Lower leg skin (tissue), 3 donors: ENCODE data around the gene ARHGAP44.

Experiments
- POLR2A ChIP-seq, 2 donors: fragments of 450-650 bp; IDR thresholded peaks; one replicate each; pipeline ENCODE4 v1.6.1; 2016 to 2017; ENCODE audit warnings: antibody characterized with exemption in 2 of 2, mild to moderate bottlenecking in 1 of 2, moderate library complexity in 1 of 2
- TF ChIP-seq, protein P1 (sequence below), 3 donors: fragments of 450-650 bp; IDR thresholded peaks; one replicate each; pipeline ENCODE4 v1.5.1; 2016; ENCODE audit warnings: antibody characterized with exemption in 3 of 3, mild to moderate bottlenecking in 3 of 3, moderate library complexity in 2 of 3

DNA sequence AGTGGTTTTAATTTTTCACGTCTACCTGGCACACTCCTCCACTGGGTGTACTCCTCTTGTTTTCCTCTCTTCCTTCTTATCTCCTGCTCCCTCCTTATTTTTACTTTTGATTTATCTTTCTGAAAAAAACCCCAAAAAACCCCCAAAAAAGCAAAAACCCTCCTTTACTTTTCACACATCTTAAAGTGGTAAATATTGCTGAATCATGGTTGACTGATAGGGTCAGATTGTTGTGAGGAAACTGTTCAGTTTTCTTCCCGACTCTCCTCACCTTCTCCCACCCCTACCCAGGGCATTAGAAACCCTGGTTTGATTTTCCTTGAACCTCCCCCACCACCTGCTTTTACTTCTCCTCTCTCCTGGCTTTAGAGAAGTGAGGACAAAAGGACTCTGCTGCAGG, 25.4 kb downstream of the ARHGAP44 start:
- no peak for TF ChIP-seq POLR2A (IDR thresholded peaks at IDR 0.05)
- TF ChIP-seq, protein P1, sequence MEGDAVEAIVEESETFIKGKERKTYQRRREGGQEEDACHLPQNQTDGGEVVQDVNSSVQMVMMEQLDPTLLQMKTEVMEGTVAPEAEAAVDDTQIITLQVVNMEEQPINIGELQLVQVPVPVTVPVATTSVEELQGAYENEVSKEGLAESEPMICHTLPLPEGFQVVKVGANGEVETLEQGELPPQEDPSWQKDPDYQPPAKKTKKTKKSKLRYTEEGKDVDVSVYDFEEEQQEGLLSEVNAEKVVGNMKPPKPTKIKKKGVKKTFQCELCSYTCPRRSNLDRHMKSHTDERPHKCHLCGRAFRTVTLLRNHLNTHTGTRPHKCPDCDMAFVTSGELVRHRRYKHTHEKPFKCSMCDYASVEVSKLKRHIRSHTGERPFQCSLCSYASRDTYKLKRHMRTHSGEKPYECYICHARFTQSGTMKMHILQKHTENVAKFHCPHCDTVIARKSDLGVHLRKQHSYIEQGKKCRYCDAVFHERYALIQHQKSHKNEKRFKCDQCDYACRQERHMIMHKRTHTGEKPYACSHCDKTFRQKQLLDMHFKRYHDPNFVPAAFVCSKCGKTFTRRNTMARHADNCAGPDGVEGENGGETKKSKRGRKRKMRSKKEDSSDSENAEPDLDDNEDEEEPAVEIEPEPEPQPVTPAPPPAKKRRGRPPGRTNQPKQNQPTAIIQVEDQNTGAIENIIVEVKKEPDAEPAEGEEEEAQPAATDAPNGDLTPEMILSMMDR (IDR thresholded peaks at IDR 0.05), result no peak
